ENCODE results near the gene KAT8. TPM values are rescaled to one million over a fixed set of nuclear protein-coding genes. Genes with fewer than 3 reads are reported as not detected.

The KAT8 gene
- total and polyA plus RNA-seq, 2 of the 4 experiments (the other 2 are of a cell fraction), result 19.4 to 27.4 TPM

DNA sequence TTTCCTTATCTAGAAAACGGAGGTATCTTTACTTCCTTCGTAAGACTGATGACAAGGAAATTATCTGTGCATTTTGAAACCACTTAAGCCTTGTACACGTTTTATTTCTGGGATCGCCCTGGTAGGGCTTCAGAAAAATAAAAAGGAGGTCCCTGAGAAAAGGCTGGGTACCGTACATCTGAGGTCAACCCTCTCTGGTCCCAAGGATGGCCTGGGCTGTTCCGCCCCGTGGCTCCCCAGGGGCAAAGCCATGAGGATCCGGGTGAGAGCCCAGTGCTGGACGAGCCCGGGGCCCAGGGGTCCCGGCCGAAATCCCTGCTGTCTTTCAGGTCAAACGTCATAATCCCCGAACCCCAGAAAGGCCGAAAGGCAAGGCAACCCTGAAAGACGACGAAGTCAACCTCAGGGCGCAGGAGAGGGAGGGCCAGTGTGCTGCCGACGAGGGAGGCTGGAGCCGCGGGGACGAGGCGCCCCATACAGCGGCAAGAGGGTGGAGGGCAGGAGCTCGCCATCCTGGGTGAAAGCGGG lies 61.8 kb downstream of the KAT8 start:
- Histone ChIP-seq H3K27me3 (ENCODE audit: control insufficient read depth, insufficient read depth, low read length) (no peaks in the 10 kb centered on the region), H3K4me3 (ENCODE audit: insufficient read depth, low read depth, low read length) (peak overlapping the region; percentile 69), H4K8ac (ENCODE audit: low read depth in 2 of 2, low read length in 2 of 2) (peak overlapping the region; percentile 54 to 87), H3K27ac (ENCODE audit: insufficient read depth, low read length) (peak overlapping the region; percentile 97), H3K9me3 (ENCODE audit: control insufficient read depth, insufficient read depth, low read length) (no peaks in the 10 kb centered on the region), H3K4me2 (ENCODE audit: low read depth, low read length) (peak overlapping the region; percentile 77), H2BK120ac (ENCODE audit: low read depth, low read length) (peak overlapping the region; percentile 59; the same call in 1 of the 2 replicates), H2AK9ac (replicated peaks; ENCODE audit: low read depth, low read length, poor library complexity) (peak overlapping the region; percentile 78), H3K14ac (replicated peaks; ENCODE audit: low read depth, low read length) (peak overlapping the region; percentile 95), H3K4ac (ENCODE audit: low read depth, low read length) (peak overlapping the region; percentile 91), H2BK20ac (ENCODE audit: low read depth, low read length) (no peak overlapping the region), H2BK5ac (ENCODE audit: low read depth, low read length, poor library complexity, severe bottlenecking) (peak overlapping the region; percentile 91), H2AFZ (replicated peaks; ENCODE audit: low read length, poor library complexity) (peak overlapping the region; percentile 91), H2AK5ac (ENCODE audit: low read depth, low read length) (peak overlapping the region; percentile 68), H4K5ac (ENCODE audit: low read depth, low read length) (peak overlapping the region; percentile 74), H3K18ac (ENCODE audit: low read depth, low read length) (peak overlapping the region; percentile 74), H3K56ac (ENCODE audit: extremely low read depth, insufficient read depth, low read length) (peak overlapping the region; percentile 83; the same call in 1 of the 2 replicates), H3K9ac (ENCODE audit: low read depth, low read length) (peak overlapping the region; percentile 99), H3K9me1 (ENCODE audit: insufficient read depth, low read length) (peaks cover 7% of the 10 kb centered on the region; the same call in 1 of the 2 replicates), H3K4me1 (ENCODE audit: control insufficient read depth, insufficient read depth, low read length) (peaks cover 6% of the 10 kb centered on the region; the same call in 1 of the 2 replicates), H2BK15ac (ENCODE audit: low read depth, low read length) (no peak overlapping the region), H3K79me1 (ENCODE audit: low read depth in 1 of 2, low read length in 2 of 2) (peaks cover 0 to 33% of the 10 kb centered on the region in 2 experiments; a peak in 2 of 4 replicates), H3K36me3 (ENCODE audit: control insufficient read depth, insufficient read depth, low read length) (peaks cover 25% of the 10 kb centered on the region), H4K91ac (ENCODE audit: insufficient read depth, low read depth, low read length) (peak overlapping the region; percentile 84), H4K20me1 (ENCODE audit: insufficient read depth, low read length) (peaks cover 46% of the 10 kb centered on the region), H3K23ac (ENCODE audit: low read depth, low read length) (peak overlapping the region; percentile 78; the same call in 1 of the 2 replicates)
- no TSS peak for BruUV-seq (replicated peaks)
- dilution Hi-C loops (cut with HindIII; ENCODE audit: low sequenced_read_pairs, unreplicated experiment), result no loop called here
- peak; percentile 2; the same call in 1 of the 2 replicates for ATAC-seq (ENCODE audit: low read depth)
- intact Hi-C loops (cut with micrococcal nuclease), result no loop called here
- TF ChIP-seq CTCF (conservative IDR thresholded peaks at IDR 0.05; ENCODE audit: low read depth, low read length), result no peak
- TF ChIP-seq CEBPB (IDR thresholded peaks at IDR 0.05; ENCODE audit: low read depth, low read length), result no peak
- TF ChIP-seq USF2 (IDR thresholded peaks at IDR 0.05; ENCODE audit: low read depth, low read length), result no peak
- DNase-seq, result no peak
- WGBS, 2 experiments (ENCODE audit: extremely low coverage in 2 of 2, insufficient read length in 1 of 2), result 4% methylated on average over 10 of the region's 27 CpGs; no CpG with 5 or more reads in 1 of the 2 experiments
- POLR2A ChIA-PET (ENCODE audit: unreplicated experiment), result interaction anchor here (0.6 to 2.0 kb wide), 6 partner anchors 13 to 77 kb away, joined by 3 to 9 read pairs (median 6); no protein-coding TSS in a partner anchor
- CTCF ChIA-PET, result no interaction called here
- in situ Hi-C loops (cut with MboI; ENCODE audit: low sequenced_read_pairs), result no loop called here
